Measurements from ENCODE around the gene SLC26A11. TPM values are rescaled to one million over a fixed set of nuclear protein-coding genes. Genes with fewer than 3 reads are reported as not detected.

The SLC26A11 gene
- total RNA-seq, 1 donor from 2014 or later = 27.7 TPM

DNA sequence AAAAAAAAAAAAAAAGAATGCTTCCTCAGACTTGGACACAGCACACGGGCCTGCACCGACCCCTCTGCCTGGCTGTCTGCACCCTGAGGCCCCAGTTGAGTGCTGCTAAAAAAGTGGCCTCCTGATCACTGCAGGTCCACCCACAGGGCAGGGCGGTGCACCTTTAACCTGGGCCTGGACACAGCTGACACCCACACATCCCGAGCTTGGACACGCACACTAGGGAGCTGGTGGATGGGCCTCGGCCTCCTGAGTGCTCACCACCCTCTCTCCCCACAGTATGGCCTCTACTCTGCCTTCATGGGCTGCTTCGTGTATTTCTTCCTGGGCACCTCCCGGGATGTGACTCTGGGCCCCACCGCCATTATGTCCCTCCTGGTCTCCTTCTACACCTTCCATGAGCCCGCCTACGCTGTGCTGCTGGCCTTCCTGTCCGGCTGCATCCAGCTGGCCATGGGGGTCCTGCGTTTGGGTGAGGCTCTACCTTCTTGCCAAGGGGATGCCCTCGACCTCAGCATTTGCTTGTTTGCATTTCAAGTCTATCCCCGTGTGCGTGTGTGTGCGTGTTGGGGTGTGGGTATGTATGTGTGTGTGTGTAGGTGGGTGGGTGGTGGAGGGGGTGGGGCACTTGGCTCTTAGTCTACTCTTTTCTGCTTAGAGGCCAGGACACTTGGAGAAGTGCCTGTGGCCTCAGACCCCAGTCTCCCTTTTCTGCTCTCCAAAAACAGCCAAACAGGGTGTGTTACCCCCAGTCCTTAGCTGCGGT, 2.3 kb downstream of the SLC26A11 start:
- TF ChIP-seq, protein P1, sequence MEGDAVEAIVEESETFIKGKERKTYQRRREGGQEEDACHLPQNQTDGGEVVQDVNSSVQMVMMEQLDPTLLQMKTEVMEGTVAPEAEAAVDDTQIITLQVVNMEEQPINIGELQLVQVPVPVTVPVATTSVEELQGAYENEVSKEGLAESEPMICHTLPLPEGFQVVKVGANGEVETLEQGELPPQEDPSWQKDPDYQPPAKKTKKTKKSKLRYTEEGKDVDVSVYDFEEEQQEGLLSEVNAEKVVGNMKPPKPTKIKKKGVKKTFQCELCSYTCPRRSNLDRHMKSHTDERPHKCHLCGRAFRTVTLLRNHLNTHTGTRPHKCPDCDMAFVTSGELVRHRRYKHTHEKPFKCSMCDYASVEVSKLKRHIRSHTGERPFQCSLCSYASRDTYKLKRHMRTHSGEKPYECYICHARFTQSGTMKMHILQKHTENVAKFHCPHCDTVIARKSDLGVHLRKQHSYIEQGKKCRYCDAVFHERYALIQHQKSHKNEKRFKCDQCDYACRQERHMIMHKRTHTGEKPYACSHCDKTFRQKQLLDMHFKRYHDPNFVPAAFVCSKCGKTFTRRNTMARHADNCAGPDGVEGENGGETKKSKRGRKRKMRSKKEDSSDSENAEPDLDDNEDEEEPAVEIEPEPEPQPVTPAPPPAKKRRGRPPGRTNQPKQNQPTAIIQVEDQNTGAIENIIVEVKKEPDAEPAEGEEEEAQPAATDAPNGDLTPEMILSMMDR (conservative IDR thresholded peaks at IDR 0.05) = no peak
- no peaks in the 10 kb centered on the region for H3K9me3 Mint-ChIP-seq
- H3K4me1 Mint-ChIP-seq = peaks cover 27% of the 10 kb centered on the region
- H3K36me3 Mint-ChIP-seq (ENCODE audit: low read depth) = peaks cover 7% of the 10 kb centered on the region
- H3K27me3 Mint-ChIP-seq (ENCODE audit: low read depth) = no peaks in the 10 kb centered on the region
- no peak for DNase-seq (ENCODE audit: low read depth, low spot score)
- H3K4me3 Mint-ChIP-seq = peak overlapping the region; percentile 75
- no peak overlapping the region for H3K27ac Mint-ChIP-seq (ENCODE audit: unreplicated experiment)

DNA sequence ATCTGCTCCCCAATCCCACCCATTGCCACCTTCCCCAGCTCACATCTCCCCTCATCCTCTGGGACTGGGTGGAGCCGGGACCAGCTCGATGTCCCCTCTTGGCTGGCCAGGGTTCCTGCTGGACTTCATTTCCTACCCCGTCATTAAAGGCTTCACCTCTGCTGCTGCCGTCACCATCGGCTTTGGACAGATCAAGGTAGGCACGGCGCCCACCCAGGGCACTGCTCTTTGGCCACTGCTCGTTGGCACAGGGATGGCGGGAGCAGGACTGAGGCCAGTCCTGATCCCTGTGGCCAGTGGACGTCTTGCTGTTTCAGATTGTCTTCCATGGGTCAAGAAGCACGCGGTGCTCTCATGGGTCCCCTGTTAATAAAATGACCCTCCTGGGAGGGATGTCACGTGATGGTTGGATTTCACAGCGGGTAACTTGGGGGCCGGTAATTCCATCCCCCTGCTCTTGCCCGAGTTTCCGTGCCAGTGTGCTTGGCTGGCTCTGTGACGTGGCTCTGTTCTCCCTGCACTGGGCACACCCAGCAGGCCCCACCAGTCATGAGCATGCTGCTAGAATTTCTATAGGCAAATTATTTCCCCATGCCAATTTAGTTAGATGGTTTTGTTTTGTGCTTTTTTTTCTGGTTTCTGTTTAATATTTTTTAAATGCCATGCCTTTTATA, 3.1 kb downstream of the SLC26A11 start:
- TF ChIP-seq, protein P1 (conservative IDR thresholded peaks at IDR 0.05) = no peak
- Mint-ChIP-seq H3K4me1 (peaks cover 26% of the 10 kb centered on the region), H3K4me3 (peak overlapping the region; percentile 75), H3K27ac (ENCODE audit: unreplicated experiment) (no peak overlapping the region), H3K36me3 (ENCODE audit: low read depth) (peaks cover 6% of the 10 kb centered on the region), H3K9me3 (no peaks in the 10 kb centered on the region), H3K27me3 (ENCODE audit: low read depth) (no peaks in the 10 kb centered on the region)
- no peak for DNase-seq (ENCODE audit: low read depth, low spot score)

DNA sequence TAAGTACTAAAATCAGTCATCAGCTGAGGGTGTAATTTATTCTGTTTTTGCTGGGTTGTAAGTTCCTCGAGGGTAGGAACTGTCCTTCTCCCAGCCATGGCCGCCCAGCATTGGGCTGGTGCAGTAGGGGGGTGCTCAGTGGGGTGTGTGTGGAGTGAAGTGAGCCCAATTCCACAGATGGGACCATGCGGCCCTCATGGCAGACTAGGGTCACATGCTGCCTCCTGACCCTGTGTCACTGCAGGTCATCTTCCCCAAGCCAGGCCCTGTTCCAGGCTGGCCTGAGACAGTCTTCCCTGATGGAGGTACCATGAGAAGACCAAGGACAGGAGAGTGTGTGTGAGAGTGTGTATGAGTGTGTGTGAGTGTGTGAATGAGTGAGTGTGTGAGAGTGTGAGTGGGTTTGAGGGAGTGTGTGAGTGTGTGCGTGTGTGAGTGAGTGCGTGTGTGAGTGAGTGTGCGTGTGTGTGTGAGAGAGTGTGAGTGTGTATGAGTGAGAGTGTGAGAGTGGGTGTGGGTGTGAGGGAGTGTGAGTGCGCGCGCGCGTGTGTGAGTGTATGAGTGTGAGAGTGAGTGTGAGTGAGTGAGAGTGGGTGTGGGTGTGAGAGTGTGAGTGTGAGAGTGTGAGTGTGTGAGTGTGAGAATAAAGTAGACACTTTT, 3.7 kb downstream of the SLC26A11 start:
- Mint-ChIP-seq H3K27ac (ENCODE audit: unreplicated experiment) (no peak overlapping the region), H3K4me3 (no peak overlapping the region), H3K9me3 (no peaks in the 10 kb centered on the region), H3K36me3 (ENCODE audit: low read depth) (peaks cover 6% of the 10 kb centered on the region), H3K4me1 (peaks cover 26% of the 10 kb centered on the region), H3K27me3 (ENCODE audit: low read depth) (no peaks in the 10 kb centered on the region)
- TF ChIP-seq, protein P1 (conservative IDR thresholded peaks at IDR 0.05) = no peak
- DNase-seq (ENCODE audit: low read depth, low spot score) = no peak

DNA sequence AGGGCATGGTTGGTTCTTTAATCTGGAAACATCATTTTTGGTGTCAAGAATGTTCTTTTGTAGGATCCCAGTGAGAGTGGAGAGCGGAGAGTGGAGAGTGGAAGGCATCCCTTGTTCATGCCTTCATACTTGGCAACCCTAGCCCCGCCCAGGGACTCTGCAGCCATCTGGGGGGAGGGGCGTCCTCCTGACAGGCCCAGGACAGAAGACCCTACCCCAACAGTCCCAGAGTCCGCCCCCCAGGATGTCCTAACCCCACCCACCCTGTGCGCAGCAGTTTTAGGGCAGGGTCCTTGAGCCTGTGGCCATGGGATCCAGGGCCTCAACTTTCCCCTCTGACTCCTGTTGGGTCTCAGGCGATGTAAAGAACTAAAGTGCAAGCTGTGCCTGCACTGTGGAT, 4.5 kb downstream of the SLC26A11 start:
- Mint-ChIP-seq H3K27me3 (ENCODE audit: low read depth) (no peaks in the 10 kb centered on the region), H3K36me3 (ENCODE audit: low read depth) (peaks cover 6% of the 10 kb centered on the region), H3K4me3 (no peak overlapping the region), H3K4me1 (peaks cover 21% of the 10 kb centered on the region), H3K9me3 (no peaks in the 10 kb centered on the region), H3K27ac (ENCODE audit: unreplicated experiment) (no peak overlapping the region)
- DNase-seq (ENCODE audit: low read depth, low spot score) = no peak
- TF ChIP-seq, protein P1 (conservative IDR thresholded peaks at IDR 0.05) = no peak

DNA sequence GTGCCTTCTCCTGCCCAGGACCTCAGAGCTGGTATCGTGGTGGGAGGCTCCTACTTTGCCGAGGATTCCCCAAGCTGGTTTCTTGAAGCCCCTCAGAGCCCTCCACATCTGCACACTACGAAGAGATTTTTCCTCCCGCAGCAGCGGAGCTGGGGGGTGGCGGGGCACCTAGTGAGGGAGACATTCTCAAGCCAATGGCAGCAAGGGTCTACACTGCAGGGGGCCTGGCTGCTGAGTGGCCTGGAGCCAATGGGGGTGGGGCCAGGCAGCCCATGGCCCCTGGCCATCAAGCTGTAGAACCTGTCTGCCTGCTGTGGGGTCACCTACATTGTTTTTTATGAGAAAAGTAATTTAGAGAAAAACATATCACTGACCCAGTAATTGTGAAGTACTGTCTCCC, 5.0 kb downstream of the SLC26A11 start:
- Mint-ChIP-seq H3K27ac (ENCODE audit: unreplicated experiment) (no peak overlapping the region), H3K27me3 (ENCODE audit: low read depth) (no peaks in the 10 kb centered on the region), H3K4me3 (no peak overlapping the region), H3K4me1 (peaks cover 21% of the 10 kb centered on the region), H3K9me3 (no peaks in the 10 kb centered on the region), H3K36me3 (ENCODE audit: low read depth) (peaks cover 8% of the 10 kb centered on the region)
- TF ChIP-seq, protein P1 (conservative IDR thresholded peaks at IDR 0.05) = no peak
- no peak for DNase-seq (ENCODE audit: low read depth, low spot score)
